Panc1 (cell line): ENCODE data around the gene PDE4B.

Source experiments
- POLR2AphosphoS5 ChIP-seq: IDR thresholded peaks from 2 replicates; pipeline ENCODE4 v1.6.1; 2012; ENCODE audit warnings: mild to moderate bottlenecking, low read depth, low read length, moderate library complexity
- REST ChIP-seq, 2 experiments: IDR thresholded peaks; 2 replicates each; pipeline ENCODE4 v1.6.1; 2011 to 2012; ENCODE audit warnings: low read depth in 2 of 2, control low read depth in 1 of 2, low read length in 1 of 2, mild to moderate bottlenecking in 1 of 2, moderate library complexity in 1 of 2; ENCODE audit not compliant: insufficient read depth in 1 of 2
- SIN3A ChIP-seq: IDR thresholded peaks from 2 replicates; pipeline ENCODE4 v1.6.1; 2012; ENCODE audit warnings: low read depth, mild to moderate bottlenecking, low read length, moderate library complexity, borderline replicate concordance; ENCODE audit not compliant: insufficient read depth
- TCF7L2 ChIP-seq: IDR thresholded peaks from 2 replicates; pipeline ENCODE4 v1.6.1; 2011; ENCODE audit warnings: mild to moderate bottlenecking, low read depth, low read length, inconsistent platforms
- TF ChIP-seq, protein P1 (sequence below): fragments of 450-650 bp; IDR thresholded peaks from 2 replicates; pipeline ENCODE4 v1.5.1; 2017; ENCODE audit warnings: mild to moderate bottlenecking

GRCh38 chr1:65953170-65953569 lies 160.5 kb downstream of the PDE4B start:
- TF ChIP-seq, protein P1, sequence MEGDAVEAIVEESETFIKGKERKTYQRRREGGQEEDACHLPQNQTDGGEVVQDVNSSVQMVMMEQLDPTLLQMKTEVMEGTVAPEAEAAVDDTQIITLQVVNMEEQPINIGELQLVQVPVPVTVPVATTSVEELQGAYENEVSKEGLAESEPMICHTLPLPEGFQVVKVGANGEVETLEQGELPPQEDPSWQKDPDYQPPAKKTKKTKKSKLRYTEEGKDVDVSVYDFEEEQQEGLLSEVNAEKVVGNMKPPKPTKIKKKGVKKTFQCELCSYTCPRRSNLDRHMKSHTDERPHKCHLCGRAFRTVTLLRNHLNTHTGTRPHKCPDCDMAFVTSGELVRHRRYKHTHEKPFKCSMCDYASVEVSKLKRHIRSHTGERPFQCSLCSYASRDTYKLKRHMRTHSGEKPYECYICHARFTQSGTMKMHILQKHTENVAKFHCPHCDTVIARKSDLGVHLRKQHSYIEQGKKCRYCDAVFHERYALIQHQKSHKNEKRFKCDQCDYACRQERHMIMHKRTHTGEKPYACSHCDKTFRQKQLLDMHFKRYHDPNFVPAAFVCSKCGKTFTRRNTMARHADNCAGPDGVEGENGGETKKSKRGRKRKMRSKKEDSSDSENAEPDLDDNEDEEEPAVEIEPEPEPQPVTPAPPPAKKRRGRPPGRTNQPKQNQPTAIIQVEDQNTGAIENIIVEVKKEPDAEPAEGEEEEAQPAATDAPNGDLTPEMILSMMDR = no peak
- TF ChIP-seq REST (IDR thresholded peaks at IDR 0.05; ENCODE audit: insufficient read depth in 1 of 2, low read depth in 2 of 2, low read length in 1 of 2) (no peak), POLR2AphosphoS5 (no peak), TCF7L2 (no peak), SIN3A (no peak)
